ENCODE data around the gene CLPTM1.

Gene CLPTM1

GRCh38 chr19:44958090-44958489 is 2.9 kb downstream of the CLPTM1 start:
- ATAC-seq, result no peak
- TF ChIP-seq ARNTL (CRISPR knock-in tag; IDR thresholded peaks at IDR 0.05; ENCODE audit: borderline replicate concordance, low read depth), result no peak
- TF ChIP-seq CSDC2 (CRISPR knock-in tag; IDR thresholded peaks at IDR 0.05), result no peak
- no peak for TF ChIP-seq POU6F1 (CRISPR knock-in tag; IDR thresholded peaks at IDR 0.05; ENCODE audit: borderline replicate concordance, low read depth)
- no peak for TF ChIP-seq ZC3H10 (CRISPR knock-in tag; IDR thresholded peaks at IDR 0.05)
- TF ChIP-seq ZNF8 (CRISPR knock-in tag; IDR thresholded peaks at IDR 0.05), result no peak
- TF ChIP-seq GLIS3 (CRISPR knock-in tag; IDR thresholded peaks at IDR 0.05), result no peak
- no peak for TF ChIP-seq ZFP3 (CRISPR knock-in tag; IDR thresholded peaks at IDR 0.05)
- no peak for TF ChIP-seq TCF4 (CRISPR knock-in tag; IDR thresholded peaks at IDR 0.05; ENCODE audit: borderline replicate concordance)
- TF ChIP-seq SNAI2 (CRISPR knock-in tag; IDR thresholded peaks at IDR 0.05), result no peak
- TF ChIP-seq OSR1 (CRISPR knock-in tag; IDR thresholded peaks at IDR 0.05), result no peak
- no peak for TF ChIP-seq ZNF565 (CRISPR knock-in tag; conservative IDR thresholded peaks at IDR 0.05; ENCODE audit: low read depth)
- TF ChIP-seq ESRRG (CRISPR knock-in tag; IDR thresholded peaks at IDR 0.05), result no peak
- no peak for TF ChIP-seq ZNF70 (CRISPR knock-in tag; IDR thresholded peaks at IDR 0.05)
- no peak for TF ChIP-seq CREB5 (CRISPR knock-in tag; IDR thresholded peaks at IDR 0.05; ENCODE audit: low read depth)
- no peak for TF ChIP-seq RARB (CRISPR knock-in tag; IDR thresholded peaks at IDR 0.05)
- no peak for TF ChIP-seq PATZ1 (CRISPR knock-in tag; IDR thresholded peaks at IDR 0.05; ENCODE audit: borderline replicate concordance)
- no peak for TF ChIP-seq ZFP30 (CRISPR knock-in tag; IDR thresholded peaks at IDR 0.05)

GRCh38 chr19:44959691-44960090 is 4.5 kb downstream of the CLPTM1 start:
- no peak for ATAC-seq

More at GRCh38 chr19:44959691-44960090, 4.5 kb downstream of the CLPTM1 start:
- TF ChIP-seq PPARA (CRISPR knock-in tag; IDR thresholded peaks at IDR 0.05; ENCODE audit: borderline replicate concordance), result no peak
- TF ChIP-seq TOX (CRISPR knock-in tag; IDR thresholded peaks at IDR 0.05; ENCODE audit: borderline replicate concordance), result no peak
- TF ChIP-seq ZFP30 (CRISPR knock-in tag; IDR thresholded peaks at IDR 0.05), result no peak
- TF ChIP-seq ZFP3 (CRISPR knock-in tag; IDR thresholded peaks at IDR 0.05), result no peak
- TF ChIP-seq CREB5 (CRISPR knock-in tag; IDR thresholded peaks at IDR 0.05; ENCODE audit: low read depth), result no peak
- no peak for TF ChIP-seq PATZ1 (CRISPR knock-in tag; IDR thresholded peaks at IDR 0.05; ENCODE audit: borderline replicate concordance)
- no peak for TF ChIP-seq ZNF8 (CRISPR knock-in tag; IDR thresholded peaks at IDR 0.05)
- no peak for TF ChIP-seq GLIS3 (CRISPR knock-in tag; IDR thresholded peaks at IDR 0.05)
- TF ChIP-seq CSDC2 (CRISPR knock-in tag; IDR thresholded peaks at IDR 0.05), result no peak
- TF ChIP-seq ISL1 (CRISPR knock-in tag; IDR thresholded peaks at IDR 0.05), result no peak
- TF ChIP-seq SNAI2 (CRISPR knock-in tag; IDR thresholded peaks at IDR 0.05), result no peak
- no peak for TF ChIP-seq RARB (CRISPR knock-in tag; IDR thresholded peaks at IDR 0.05)
- no peak for TF ChIP-seq BACH2 (CRISPR knock-in tag; IDR thresholded peaks at IDR 0.05; ENCODE audit: borderline replicate concordance)
- TF ChIP-seq ARNTL (CRISPR knock-in tag; IDR thresholded peaks at IDR 0.05; ENCODE audit: borderline replicate concordance, low read depth), result no peak
